ENCODE measurements around the gene GTF2IRD1.

GTF2IRD1 gene

DNA sequence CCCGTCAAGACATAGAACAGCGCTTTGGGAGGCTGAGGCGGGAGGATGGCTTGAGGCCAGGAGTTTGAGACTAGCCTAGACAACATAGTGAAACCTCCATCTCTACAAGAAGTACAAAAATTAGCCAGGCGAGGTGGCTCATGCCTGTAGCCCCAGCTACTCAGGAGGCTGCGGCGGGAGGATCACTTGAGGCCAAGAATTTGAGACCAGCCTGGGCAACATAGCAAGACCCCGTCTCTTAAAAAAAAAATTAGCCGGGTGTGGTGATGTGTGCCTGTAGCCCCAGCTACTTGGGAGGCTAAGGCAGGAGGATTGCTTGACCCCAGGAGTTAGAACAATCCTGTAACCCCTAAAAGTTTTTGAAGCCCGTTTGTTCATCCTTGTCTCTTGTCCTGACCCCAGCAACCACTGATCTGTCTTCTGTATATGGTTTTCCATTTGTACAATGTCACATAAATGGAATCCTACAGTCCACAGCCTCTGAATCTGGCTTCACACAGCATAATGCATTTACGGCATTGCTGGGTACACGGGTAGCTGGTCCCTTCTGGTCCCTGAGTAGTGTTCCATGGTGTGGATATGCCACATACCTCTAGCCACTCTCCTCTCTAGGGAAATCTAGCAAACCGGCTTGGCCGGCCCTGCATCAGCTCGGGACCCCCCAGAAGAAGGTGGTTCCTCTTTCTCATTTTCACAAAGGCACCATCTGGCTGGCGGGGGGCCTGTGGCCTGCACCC is 8.4 kb downstream of the GTF2IRD1 start:
- TF ChIP-seq, protein P1, sequence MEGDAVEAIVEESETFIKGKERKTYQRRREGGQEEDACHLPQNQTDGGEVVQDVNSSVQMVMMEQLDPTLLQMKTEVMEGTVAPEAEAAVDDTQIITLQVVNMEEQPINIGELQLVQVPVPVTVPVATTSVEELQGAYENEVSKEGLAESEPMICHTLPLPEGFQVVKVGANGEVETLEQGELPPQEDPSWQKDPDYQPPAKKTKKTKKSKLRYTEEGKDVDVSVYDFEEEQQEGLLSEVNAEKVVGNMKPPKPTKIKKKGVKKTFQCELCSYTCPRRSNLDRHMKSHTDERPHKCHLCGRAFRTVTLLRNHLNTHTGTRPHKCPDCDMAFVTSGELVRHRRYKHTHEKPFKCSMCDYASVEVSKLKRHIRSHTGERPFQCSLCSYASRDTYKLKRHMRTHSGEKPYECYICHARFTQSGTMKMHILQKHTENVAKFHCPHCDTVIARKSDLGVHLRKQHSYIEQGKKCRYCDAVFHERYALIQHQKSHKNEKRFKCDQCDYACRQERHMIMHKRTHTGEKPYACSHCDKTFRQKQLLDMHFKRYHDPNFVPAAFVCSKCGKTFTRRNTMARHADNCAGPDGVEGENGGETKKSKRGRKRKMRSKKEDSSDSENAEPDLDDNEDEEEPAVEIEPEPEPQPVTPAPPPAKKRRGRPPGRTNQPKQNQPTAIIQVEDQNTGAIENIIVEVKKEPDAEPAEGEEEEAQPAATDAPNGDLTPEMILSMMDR (conservative IDR thresholded peaks at IDR 0.05; ENCODE audit: low read depth, low read length) = no peak
- no peak overlapping the region for H3K4me3 ChIP-seq (ENCODE audit: low read length)
- no peak for DNase-seq (ENCODE audit: low read depth)

DNA sequence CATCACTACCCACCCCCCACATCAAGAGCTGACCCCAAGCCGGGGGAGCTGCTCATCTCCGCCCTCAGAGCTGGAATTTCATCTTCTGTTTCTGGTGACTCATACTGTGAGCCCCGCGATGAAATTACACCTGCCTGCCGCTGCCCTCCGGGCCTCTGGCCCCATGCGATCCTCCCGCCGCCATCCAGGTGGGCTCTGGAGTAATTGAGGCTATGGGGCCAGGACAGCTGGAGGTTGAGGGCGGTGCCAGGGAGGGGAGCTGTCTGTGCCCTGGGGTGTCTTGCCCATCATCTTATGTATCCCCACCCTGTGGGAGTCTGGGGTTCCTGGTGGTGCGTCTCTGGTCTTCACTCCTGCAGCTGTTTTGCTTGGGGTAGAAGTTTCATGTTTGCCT is 9.0 kb downstream of the GTF2IRD1 start:
- H3K4me3 ChIP-seq (ENCODE audit: low read length) = no peak overlapping the region
- DNase-seq (ENCODE audit: low read depth) = no peak
- TF ChIP-seq, protein P1 (conservative IDR thresholded peaks at IDR 0.05; ENCODE audit: low read depth, low read length) = no peak

DNA sequence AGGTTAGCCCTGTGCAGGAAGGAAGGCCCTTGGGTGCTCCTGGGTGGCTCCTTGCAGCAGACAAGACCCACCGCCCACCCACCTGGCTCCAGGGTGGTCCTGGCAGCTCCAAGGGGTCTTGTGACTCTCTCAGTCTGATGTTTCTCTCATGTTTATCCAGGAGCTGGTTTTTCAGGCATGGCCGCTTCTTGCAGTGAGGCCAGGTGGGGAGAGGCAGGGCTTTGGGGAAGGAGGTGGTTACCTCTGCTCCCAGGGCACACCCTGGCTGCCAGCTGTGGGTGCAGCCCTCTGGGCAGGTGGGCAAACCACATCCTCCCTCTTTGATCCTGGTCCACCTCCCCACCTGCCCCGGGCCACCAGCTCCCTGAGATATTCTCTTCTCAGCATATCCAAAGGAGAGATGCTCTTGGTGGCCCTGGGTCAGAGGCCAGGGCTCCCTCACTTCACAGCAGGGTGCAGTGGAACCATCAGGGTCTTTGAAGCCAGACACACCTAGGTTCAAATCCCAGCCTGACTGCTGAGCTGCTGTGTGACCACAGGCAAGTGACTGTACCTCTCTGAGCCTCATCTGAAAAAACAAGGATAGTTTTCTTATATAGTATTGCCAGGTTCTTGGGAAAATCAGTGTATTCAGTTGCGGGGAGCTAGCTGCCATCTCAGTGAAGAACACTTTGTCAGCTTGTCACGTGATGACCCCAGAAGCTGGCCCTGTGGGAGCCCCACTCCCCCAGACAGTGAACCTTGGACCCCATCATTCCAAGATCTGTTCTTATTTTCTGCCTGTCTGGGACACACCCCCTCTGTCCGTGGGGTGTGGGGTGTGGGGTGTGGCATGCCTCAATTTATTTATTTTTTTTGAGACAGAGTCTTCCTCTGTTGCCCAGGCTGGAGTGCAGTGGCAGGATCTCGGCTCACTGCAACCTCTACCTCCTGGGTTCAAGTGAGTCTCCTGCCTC is 11.5 kb downstream of the GTF2IRD1 start:
- TF ChIP-seq, protein P1 (conservative IDR thresholded peaks at IDR 0.05; ENCODE audit: low read depth, low read length) = no peak
- no peak overlapping the region for H3K4me3 ChIP-seq (ENCODE audit: low read length)
- DNase-seq (ENCODE audit: low read depth) = no peak

DNA sequence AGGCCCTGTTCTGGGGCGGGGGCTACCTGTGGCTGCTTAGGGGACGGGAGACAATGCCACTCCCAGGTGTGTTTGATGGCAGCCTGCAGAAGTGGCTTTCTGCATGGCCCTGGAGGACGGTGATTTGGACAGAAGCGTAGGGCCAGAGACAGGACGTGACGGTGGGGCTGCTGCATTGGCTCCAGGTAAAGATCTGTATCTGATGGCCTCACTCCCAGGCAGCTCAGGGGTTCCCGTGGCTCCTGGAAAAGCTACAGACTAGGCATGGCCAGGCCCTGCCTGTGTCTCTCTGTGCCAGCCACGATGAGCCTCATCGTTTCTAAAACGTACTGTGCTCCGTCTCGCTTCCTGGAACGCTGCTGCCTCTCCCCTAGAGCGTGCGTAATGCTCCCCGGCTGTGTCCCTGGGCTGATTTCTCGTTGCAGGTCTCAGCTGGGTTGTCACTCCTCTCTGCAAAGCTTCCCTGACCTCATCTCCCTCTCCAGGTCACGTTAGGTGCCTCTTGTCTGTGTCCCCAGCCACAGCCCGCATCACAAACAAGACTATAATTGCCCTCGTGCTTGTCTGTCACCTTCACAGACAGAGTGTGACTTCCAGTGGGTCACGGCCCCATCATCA is 12.6 kb downstream of the GTF2IRD1 start:
- DNase-seq (ENCODE audit: low read depth) = peak; percentile 68
- TF ChIP-seq, protein P1 (conservative IDR thresholded peaks at IDR 0.05; ENCODE audit: low read depth, low read length) = no peak
- no peak overlapping the region for H3K4me3 ChIP-seq (ENCODE audit: low read length)

DNA sequence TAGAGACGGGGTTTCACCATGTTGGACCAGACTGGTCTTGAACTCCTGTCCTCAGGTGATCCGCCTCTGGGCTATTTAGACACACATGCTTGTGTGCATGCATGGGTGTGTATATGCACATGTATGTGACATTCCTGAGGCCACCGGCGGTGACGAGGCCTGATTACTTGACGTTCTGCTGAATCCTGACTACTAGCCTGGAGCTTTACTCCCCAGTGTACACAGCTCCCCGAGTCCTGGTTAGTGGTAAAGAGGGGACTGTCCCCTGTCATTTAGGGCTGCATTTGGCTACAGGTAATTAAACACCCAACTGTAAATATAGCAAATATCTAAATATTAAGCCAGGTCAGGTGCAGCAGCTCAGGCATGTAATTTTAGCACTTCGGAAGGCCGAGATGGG is 14.2 kb downstream of the GTF2IRD1 start:
- DNase-seq (ENCODE audit: low read depth) = no peak
- TF ChIP-seq, protein P1 (conservative IDR thresholded peaks at IDR 0.05; ENCODE audit: low read depth, low read length) = no peak
- H3K4me3 ChIP-seq (ENCODE audit: low read length) = no peak overlapping the region

DNA sequence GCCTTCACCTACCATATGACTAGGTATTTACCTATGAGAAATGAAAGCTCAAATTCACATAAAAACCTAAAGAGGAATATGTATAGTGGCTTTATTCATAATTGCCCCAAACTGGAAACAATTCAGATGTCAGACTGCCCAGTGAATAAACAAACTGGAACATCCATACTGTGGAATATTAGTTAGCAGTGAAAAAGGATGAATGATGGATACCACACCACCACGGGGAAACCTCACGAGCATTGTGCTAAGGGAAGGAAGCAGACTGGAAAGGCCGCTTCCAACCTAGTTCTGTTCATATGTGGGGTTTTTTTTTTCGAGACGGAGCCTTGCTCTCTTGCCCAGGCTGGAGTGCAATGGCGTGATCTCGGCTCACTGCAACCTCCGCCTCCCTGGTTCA is 16.8 kb downstream of the GTF2IRD1 start:
- no peak for DNase-seq (ENCODE audit: low read depth)
- TF ChIP-seq, protein P1 (conservative IDR thresholded peaks at IDR 0.05; ENCODE audit: low read depth, low read length) = no peak
- no peak overlapping the region for H3K4me3 ChIP-seq (ENCODE audit: low read length)
